Left ventricle myocardium superior (tissue), 1 donor: Measurements from ENCODE around the gene NUPR1. TPM values are rescaled to one million over a fixed set of nuclear protein-coding genes. Genes with fewer than 3 reads are reported as not detected.
"Not testable (repeated sequence)": the region's sequence is repeated elsewhere in the genome, so short reads cannot be mapped to it uniquely, and the experiment has no call there.

ENCODE experiments used
- ATAC-seq: fragments of 200-7000 bp; cut with Tn5 transposase; one replicate; pipeline ENCODE4 v1.9.1; 2020; ENCODE audit warnings: mild to moderate bottlenecking, moderate library complexity
- DNase-seq: peaks from one replicate; pipeline ENCODE4 v3.0.0-alpha.2; 2020
- intact Hi-C: fragments of 100-400 bp; cut with micrococcal nuclease; formaldehyde crosslinking; loops from one replicate; pipeline ENCODE4 v1.11.0; 2022
- total RNA-seq: library from RNA; stranded (reverse); fragmentation: NEBNext Ultra II Directional; extraction: Animal tissue kit (Norgen Biotek cat#: 25700); gene quantifications from one replicate; pipeline ENCODE4 v1.2.1, GENCODE V29; 2021
- donor health status: DM: no; HTN: yes; CAD: no; lungs with severe emphysema.

NUPR1 gene
- total RNA-seq, 1 donor from 2014 or later, result 37.2 TPM

DNA sequence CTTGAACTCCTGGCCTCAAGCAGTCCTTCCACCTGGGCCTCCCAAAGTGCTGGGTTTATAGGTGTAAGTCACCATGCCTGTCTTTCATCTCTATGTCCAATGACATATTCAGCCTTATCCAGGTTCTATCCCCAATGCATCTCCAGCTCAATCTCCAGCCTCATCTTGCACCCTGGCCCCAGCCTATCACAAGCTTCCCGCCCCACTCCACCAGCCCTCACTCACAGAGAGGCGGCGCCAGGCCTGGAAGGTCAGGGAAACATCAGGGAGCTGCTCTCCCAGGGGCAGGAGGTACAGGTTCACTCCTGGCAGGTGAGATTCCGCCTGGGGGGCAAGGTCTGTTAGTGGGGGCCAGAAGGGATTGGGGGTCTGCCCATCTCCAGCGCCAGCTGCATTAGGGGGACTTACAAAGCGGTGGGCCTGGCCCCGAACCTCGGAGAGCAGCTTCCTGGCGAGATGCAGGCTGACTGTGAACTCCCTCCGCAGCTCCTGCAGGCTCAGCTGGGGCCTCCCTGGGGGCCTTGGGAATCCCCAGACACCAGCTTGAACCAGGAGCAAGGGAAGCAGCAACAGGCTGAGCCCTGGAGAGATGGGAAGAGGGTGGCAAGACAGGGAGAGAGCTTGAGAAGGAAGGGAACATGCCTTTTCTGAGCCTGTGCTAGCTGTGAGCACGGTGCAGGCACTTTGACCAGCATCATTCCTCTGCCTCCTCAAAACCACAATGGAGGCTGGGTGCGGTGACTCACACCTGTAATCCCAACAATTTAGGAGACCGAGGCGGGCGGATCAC lies 35.1 kb downstream of the NUPR1 start:
- no peak for ATAC-seq
- DNase-seq, result no peak
- intact Hi-C loops, result no loop called here

DNA sequence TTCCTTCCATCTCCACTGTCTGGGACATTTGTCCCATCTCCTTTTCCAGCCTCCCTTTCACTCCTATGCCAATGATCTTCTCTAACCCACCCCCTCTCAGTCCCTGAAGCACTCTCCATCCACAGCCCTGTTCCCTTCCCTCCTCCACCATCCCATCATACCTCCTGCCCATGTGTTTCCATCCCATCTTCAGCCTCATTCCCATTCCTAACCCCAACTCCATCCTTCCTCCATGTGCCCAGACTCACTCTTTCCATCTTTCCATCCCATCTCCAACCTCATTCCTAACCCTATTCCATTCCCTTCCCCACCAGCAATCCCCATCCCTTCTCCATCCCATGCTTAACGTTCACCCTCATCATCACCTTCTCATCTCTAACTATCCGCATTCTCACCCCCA lies 36.5 kb downstream of the NUPR1 start:
- intact Hi-C loops, result no loop called here
- ATAC-seq (no peak), DNase-seq (no peak)

DNA sequence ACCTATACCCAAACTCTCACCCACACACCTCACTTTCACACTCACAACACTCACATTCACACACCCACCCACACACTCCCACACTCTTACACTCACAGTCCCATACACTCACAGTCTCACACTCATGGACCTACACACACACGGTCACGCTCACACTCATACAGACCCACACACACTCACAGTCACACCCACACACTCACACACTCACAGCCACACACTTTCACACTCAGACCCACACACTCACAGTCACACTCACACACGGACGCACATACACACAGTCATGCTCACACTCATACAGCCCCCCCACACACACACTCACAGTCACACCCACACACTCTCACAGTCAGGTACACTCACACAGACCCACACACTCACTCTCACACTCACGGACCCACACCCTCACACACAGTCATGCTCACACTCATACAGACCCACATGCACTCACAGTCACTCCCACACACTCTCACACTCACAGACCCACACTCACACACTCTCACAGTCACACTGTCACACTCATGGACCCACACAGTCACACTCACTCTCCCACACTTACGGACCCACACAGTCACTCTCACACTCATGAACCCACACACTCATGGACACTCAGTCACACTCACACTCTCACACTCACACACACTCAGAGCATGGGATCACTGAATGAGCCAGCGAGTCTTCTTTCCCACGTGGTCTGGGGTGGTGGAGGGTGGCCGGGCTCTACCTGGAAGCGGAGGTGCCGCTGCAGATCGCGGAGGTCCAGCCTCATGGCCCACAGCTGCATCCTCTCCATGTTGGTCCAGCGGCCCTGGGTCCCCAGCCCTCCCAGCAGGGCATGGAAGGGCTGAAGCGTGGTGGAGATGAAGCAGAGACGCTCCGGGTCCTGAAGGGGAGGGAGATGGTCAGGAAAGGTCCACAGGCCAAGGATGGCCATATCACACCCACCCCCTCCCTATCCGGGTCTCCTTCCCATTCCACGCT lies 37.2 kb downstream of the NUPR1 start:
- DNase-seq, result no peak
- intact Hi-C loops, result no loop called here
- ATAC-seq, result no peak

DNA sequence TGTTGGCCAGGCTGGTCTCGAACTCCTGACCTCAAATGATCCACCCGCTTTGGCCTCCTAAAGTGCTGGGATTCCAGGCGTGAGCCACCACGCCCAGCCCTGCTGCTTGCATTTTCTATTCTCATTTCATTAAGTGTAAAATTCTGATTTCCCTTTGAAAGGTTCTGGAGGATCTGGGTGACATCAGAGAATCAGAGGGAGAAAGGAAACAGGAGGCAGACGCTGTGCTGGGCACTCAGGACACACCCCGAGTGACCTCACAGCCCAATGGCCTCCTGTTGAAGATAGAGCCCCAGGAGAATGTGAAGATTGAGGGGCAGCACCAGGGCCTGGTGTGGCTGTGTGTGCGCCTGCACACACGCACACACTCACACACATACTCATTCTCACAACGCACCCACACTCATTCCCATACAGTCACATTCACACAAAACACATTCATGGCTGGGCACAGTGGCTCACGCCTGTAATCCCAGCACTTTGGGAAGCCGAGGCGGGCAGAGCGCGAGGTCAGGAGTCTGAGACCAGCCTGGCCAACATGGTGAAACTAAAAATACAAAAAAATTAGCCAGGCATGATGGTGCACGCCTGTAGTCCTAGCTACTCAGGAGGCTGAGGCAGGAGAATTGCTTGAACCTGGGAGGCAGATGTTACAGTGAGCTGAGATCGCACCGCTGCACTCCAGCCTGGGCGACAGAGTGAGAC lies 38.1 kb downstream of the NUPR1 start:
- intact Hi-C loops, ATAC-seq, DNase-seq: not testable (repeated sequence)

DNA sequence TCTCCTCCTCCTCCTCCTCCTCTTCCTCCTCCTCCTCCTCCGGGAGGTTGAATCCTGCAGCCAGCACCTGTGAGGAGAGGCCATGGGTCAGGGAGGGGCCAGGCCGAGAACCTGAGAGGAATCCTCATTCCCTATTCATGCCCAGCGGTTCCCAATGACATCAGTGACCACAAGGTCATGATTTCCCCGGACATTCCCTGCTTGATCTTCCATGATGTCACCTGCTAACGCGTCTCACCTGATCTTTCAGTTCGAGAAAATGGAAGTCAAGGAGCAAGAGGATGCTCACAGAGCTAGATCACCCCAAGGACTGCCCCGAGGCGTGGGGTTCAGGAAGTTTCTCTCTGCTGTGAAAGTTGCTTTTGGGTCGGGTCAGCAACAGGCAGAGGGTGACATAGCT lies 38.9 kb downstream of the NUPR1 start:
- ATAC-seq (no peak), DNase-seq (no peak)
- intact Hi-C loops, result loop anchor here (10.0 kb wide), 1 partner anchor 55 kb away; the partner anchor contains the start of gene SGF29

DNA sequence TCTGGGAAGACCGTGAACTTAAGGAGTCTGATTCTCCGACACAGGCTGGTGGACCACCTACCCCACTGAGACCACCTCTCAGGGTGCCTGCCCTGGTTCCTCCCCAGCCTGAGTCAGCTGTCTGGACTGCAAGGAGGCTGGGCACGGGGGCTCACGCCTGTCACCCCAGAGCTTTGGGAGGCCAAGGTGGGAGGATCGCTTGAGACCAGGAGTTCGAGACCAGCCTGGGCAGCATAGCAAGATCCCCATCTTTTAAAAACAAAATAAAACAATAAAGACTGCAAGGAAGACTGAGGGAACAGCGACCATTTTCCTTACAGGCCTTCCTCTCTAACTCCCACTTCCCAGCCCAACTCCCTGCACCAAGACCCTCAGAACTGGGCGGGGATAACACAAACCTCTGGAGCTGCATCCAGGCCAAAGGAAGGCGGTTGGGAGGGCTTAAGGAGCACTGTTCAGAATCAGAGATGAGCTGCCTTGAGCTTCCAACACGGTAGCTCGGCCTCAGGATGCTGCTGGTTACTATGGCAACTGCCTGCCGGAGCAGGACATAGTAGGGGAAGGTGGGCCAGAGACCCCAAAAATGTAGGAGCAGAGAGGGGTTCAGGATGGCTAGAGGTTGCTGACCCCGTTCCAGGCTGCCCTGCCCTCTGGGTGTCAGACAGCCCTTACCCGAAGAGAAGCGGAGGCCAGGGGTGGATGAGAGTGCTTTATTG lies 40.0 kb downstream of the NUPR1 start:
- intact Hi-C loops, result loop anchor here (10.0 kb wide), 1 partner anchor 56 kb away; the partner anchor contains the start of gene SGF29
- ATAC-seq (no peak), DNase-seq (no peak)

DNA sequence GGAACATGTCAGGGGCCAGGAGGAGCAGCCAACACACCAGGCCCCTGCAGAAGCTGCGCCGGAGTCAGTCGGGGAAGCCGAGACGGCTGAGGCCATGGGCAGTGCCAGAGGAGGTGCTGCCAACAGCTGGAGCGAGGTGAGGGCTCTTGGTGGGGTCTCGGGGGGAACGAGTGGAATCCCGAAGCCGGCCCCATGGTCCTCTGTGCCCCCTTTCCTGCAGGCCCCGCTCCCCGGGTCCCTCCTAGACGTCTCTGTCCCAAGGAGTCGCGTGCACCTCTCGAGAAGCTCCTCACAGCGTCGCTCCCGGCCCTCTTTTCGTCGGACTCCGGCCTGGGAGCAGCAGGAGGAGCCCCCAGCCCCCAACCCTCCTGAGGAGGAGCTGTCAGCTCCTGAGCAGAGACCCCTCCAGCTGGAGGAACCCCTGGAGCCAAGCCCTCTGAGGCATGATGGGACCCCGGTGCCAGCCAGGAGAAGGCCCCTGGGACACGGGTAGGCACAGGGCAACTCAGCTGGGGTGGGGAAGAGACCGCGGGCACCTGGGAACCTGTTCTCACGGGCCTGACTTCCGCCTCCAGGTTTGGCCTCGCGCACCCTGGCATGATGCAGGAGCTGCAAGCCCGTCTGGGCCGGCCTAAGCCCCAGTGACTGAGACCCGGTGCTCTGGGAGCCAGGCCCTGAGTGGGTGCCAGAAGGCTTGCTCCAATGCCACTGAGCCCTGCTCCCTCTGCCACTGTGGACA lies 40.7 kb downstream of the NUPR1 start:
- ATAC-seq (no peak), DNase-seq (no peak)
- intact Hi-C loops, result loop anchor here (10.0 kb wide), 1 partner anchor 57 kb away; the partner anchor contains the start of gene SGF29

DNA sequence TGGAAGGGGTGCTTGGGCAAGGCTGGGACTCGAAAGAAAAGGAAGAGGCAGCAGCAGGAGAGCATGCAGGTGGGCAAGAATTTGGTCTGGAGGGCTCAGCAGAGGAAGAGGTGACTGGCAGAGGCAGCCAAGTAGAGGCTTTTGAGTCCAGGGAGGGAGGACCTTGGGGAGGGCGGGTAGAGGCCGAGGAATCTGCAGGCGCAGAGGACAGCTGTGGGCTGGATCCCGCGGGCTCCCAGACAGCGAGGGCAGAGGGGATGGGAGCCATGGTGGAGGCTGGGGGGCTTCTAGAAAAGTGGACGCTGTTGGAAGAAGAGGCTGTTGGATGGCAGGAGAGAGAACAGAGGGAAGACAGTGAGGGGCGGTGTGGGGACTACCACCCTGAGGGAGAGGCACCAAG lies 41.4 kb downstream of the NUPR1 start:
- DNase-seq, result no peak
- ATAC-seq, result no peak
- intact Hi-C loops, result loop anchor here (10.0 kb wide), 1 partner anchor 57 kb away; the partner anchor contains the start of gene SGF29

DNA sequence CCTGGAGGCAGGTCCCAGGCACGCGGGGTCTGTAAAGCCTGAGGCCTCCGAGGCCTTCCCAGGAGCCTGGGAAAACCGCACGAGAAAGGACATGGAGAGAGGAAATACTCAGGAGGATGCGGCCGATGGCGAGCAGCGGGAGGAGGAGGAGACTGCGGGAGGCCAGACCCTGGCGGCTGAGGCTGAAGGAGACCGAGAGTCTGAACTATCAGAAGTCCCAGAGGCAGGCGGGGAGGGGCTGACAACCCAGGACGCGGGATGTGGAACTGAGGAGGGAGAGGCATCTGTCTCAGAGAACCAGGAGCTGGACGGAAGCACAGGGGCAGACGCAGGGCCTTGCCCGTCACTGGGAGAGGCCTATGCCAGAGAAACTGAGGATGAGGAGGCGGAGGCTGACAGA lies 41.9 kb downstream of the NUPR1 start:
- DNase-seq (no peak), ATAC-seq (no peak)
- intact Hi-C loops, result loop anchor here (10.0 kb wide), 1 partner anchor 58 kb away; the partner anchor contains the start of gene SGF29

DNA sequence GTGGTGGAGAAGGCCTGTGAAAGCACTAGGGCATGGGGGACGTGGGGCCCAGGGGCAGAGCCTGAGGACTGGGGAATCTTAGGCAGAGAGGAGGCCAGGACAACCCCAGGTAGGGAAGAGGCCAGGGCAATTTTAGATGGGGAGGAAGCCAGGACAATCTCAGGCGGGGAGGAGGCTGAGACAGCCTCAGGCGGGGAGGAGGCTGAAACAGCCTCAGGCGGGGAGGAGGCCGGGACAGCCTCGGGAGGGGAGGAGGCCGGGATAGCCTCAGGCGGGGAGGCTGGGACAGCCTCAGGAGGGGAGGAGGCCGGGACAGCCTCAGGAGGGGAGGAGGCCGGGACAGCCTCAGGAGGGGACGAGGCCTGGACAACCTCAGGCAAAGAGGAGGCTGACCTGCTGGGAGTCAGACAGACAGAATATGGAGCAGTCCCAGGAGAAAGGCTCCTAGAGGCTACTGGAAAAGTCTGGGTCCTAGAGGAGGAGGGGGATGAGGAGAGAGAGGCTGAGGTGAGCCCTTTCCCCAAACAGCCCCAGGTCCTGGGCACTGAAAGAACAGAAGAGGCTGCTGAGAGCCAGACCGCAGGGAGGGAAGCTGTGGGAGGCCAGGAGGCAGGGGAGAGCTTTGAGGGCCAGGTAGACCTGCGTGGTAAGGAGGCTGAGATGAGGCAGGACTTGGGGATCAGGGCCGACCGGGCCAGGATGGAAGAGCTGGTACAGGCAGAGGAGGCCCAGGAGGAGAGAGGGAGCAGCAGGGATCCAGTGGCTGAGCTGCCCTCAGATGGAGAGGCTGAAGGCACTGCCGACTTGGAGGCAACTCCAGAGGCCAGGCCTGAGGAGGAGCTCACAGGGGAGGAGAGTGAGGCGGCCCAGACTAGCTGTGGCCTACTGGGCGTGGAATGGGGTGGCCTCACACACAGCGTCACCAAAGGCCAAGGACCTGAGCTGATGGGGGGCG lies 42.7 kb downstream of the NUPR1 start:
- no peak for ATAC-seq
- intact Hi-C loops, result loop anchor here (10.0 kb wide), 1 partner anchor 59 kb away; the partner anchor contains the start of gene SGF29
- DNase-seq, result no peak

DNA sequence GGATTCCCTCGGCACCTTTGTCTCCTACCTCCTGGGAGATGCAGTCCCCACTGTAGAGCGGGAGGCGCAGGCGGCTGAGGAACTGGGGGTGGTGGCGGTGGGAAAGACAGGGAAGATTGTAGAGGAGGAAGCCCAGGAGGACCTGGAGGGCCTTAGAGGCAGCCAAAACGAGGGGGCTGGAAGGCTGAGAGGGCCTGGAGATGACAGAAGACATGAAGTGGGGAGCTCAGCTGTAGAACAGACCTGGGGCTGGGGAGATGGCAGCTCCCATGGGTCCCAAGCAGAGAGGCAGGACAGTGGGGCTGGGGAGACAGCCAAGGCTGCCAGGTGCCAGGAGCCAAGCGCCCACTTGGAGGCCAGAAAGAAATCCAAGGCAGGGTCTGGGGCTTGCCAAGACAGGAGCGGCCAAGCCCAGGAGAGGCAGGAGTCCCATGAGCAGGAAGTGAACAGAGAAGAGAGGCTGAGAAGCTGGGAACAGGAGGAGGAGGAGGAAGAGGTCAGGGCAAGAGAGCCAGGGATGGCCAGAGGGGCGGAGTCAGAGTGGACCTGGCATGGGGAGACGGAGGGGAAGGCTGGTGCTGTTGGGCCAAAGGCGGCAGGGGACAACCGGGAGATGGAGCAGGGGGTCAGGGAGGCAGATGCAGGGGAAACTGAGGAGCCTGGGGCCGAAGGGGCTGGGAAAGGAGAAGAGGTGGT lies 43.5 kb downstream of the NUPR1 start:
- DNase-seq (no peak), ATAC-seq (no peak)
- intact Hi-C loops, result loop anchor here (10.0 kb wide), 1 partner anchor 60 kb away; the partner anchor contains the start of gene SGF29

DNA sequence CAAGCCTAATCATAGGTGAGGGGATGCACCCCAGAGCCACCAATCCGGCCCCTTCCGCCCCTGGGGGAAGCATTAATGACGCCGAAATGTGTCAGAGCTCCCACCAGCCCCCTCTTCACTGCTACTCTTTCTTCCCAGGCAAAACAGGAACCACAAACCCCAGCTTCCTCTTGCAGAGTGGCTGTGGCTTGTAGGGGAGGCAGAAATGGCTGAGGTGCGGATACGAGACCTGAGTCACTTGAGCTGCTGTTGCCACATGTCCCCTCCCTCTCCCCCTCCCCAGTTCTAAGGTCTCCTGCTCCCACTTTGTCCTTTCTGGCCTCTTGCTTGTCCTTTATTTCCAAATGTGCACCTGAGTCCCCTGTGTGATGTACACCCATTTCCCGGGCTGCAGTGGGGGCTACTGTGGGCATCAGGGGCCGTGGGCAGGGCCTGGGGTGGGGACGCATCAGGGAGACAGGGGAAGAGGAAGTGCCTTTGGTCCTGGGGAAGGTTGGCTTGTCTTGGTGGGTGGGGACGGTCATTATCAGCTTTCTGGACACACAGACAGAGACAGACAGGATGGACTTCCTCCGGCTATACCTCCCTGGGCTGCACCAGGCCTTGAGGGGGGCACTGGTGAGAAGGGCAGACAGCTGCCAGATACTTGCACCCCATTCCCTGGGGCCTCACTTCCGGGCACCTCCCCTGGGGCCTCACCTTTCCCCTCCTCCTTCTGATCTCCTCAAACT lies 44.5 kb downstream of the NUPR1 start, which contains the start of gene APOBR:
Gene APOBR, plus strand, starts transcription at position 523 of the 731 bp plus-strand sequence. Its CDS starts 39 bp downstream, at position 562.
- peak; percentile 4 for ATAC-seq
- intact Hi-C loops, result loop anchor here (10.0 kb wide), 1 partner anchor 61 kb away; the partner anchor contains the start of gene SGF29

DNA sequence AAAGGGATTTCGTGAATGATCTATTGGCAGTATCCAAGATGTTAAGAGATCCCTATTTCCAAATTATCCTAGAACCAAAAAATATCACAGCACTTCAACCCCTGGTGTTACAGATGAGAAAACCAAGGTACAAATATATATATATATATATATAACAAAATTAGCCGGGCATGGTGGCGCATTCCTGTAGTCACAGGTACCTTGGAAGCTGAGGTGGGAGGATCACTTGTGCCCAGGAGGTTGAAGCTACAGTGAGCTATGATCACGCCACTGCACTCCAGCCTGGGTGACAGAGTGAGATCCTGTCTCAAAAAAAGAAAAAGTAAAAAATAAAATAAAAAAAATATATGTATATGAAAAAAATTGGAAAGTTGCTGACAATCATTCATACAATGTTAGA lies 46.3 kb downstream of the NUPR1 start:
- intact Hi-C loops, result loop anchor here (10.0 kb wide), 1 partner anchor 62 kb away; the partner anchor contains the start of gene SGF29
- ATAC-seq (no peak), DNase-seq (no peak)

More for the DNA sequence above, 44.5 kb downstream of the NUPR1 start, which contains the start of gene APOBR:
- DNase-seq, result peak; percentile 46

DNA sequence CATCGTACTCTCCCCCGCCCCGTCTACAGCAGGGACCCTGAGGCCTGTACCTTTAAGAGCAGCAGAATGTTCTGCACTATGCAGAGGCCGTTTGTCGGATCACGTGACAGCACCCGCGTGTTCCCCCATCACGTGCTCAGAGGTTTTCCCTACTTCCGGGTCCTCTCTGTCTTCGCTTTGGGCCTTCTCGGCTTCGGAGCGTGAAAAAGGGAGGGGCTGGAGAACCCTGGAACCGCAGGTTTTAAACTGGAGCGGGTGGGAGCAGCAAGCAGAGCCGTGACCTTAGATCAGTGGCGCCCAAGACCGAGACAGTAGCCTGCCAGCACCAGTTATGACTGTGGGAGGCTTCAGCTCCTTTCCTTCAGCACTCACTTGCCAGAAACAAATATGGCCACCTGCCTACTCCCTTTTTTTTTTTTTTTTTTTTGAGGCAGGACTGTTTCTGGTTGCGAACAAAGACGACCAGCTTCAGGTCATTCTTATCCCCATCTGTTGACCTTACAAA lies 46.8 kb downstream of the NUPR1 start, which contains the start of gene CLN3:
Gene CLN3, minus strand, starts transcription at position 105 of the 505 bp plus-strand sequence. CDS start 315 bp downstream, outside the sequence.
- peak; percentile 98 for ATAC-seq
- intact Hi-C loops, result loop anchor here (10.0 kb wide), 1 partner anchor 63 kb away; the partner anchor contains the start of gene SGF29
- peak; percentile 91 for DNase-seq
